Cerebellar cortex (tissue), 1 donor: ENCODE data around the gene FAM170B.

Experiments
- DNase-seq: peaks from one replicate; pipeline ENCODE4 v3.0.0-alpha.2; 2015; ENCODE audit warnings: low spot score

The FAM170B gene

GRCh38 chr10:49168831-49169500 lies 35.1 kb upstream of the FAM170B start:
- no peak for DNase-seq

- no peak for DNase-seq
Observed at GRCh38 chr10:49168171-49168540, 34.3 kb upstream of the FAM170B start.

DNA sequence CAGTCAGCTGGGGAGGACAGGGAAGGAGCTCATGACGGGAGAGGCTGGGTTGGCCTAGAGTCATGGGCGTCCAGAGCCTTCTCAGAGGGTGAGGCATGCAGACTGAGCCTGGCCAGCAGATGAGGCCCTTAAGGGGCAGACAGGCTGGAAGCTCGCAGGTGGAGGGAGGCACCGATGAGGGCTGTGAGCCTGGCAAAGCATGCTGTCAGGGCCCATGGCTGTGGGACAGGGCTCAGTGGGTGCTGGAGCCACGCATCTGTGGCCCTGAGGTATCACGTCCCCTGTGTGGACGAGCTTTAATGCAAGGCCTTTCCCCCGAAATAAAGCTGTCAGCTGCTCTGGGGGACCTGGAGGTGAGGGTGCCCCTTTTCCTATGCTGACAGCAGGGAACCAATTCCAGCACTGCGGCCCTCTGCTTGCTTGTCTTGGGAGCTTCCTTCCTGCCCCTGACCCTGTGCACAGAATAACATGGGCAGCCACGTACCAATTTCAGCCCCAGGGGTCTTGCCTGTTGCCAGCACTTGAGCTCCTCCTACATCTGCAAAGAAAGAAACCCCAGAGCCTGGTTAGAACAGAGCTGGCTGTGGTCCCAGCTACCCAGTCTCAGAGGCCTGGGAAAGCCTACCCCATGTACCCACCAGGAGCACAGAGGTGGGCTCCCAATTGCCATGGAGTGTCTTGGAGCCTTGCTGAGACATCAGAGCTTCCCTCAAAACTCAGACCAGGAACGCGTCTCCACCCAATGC lies 33.8 kb upstream of the FAM170B start:
- no peak for DNase-seq

GRCh38 chr10:49166484-49167400 lies 32.9 kb upstream of the FAM170B start:
- no peak for DNase-seq

GRCh38 chr10:49165821-49166483 lies 32.1 kb upstream of the FAM170B start:
- no peak for DNase-seq

- DNase-seq: no peak
Observed at GRCh38 chr10:49165259-49165658, 31.4 kb upstream of the FAM170B start.

DNA sequence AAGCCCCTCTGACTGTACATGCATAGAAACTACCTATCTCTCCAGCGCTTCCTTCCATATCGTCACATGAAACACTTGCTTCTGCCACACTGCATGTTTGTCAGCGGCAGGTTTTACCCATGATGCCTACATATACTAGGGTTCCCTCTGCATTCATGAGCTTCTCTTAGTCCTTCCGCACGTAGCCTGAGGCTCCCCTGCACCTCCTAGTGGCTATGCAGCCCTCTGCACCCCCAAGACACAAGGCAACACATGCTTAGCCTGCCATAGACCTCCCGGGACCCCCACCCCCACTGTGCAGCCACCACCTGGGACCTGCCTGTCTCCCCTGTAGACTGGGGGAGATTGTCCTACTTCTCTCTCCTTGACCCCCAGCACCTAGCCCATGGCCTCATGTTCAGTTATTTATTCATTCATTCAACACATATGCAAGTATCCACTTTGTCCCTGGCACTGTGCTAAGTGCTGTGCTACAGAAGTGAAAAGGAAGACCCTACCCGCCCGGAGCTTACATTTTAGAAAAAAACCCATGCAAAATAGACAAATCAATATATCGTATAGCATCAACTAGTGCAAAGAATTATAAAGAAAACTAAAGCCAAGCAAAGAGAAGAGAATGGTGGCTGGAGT lies 30.9 kb upstream of the FAM170B start:
- peak; percentile 34 for DNase-seq

- no peak for DNase-seq
Observed at GRCh38 chr10:49163741-49164140, 29.9 kb upstream of the FAM170B start.

DNA sequence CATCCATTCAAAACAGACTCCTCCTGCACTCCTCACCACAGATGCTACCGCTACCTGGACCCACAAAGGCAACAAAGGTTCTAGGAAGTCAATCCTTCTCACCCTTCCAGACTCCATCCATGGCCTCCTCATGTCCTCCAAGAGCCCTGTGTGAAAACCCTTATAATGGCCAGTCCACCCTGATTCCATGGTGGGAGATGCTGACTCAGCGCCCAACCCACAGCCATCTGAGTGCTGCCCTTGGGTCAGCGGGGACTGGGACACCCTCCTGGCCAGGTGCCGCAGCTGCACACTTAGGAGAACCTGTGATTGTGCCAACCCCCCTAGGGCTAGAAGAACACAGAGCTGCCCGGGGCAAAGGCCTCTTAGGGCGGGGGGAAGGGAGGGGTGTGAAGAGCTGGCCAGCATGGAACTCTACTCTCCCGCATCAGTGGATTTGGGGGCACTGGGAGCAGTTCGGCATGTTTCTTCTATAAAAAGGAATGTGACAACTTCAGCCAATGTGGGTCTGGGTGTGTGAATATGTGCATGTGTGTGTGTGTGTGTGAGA lies 29.0 kb upstream of the FAM170B start:
- no peak for DNase-seq

GRCh38 chr10:49162063-49162462 lies 28.2 kb upstream of the FAM170B start:
- no peak for DNase-seq

DNA sequence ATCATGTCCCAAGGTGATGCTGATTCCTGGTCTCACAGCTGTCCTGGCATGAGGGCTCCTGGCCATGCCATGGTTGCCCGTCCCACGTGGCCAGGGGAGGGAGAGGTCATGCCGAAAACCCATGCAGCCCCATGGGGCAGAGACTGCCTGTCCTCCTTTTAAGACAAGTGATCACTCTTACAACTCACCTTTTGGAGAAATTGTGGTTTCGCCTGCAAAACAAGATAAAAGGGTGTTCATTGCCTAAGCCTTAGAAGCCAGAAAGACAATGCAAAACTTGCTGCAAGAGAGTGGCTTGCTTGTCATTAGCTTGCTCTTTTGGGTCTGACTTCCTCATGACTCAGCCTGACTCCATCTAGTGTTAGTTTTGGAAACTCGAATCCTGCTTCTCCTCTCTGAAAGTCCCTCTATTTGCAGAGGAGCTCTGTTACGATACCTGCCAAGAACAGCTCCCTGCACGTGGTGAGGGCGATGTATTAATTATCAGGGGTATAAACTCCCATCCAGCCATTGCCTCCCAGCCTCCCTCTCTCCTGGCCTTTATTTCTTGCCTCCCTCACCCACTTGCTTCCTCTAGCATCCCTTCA lies 27.7 kb upstream of the FAM170B start:
- peak; percentile 46 for DNase-seq

DNA sequence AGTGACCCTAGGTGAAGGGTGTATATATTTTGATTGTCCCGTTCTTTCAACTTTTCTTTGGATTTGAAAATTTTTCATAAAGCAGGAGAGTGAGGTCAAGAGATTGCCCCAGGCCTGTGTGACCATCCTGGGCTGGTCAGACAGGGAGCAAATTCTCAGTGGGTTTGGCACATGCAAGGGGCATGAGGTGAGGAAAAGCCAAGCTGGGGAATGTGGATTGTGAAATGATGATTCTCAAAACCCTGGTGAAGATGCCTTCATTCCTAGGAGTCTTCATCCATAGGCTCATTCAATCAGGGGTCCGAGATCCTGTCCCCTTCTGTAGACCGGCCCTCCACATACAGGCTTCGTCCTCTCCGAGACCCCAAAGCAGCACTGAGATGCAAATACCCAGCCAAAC lies 27.0 kb upstream of the FAM170B start:
- no peak for DNase-seq

DNA sequence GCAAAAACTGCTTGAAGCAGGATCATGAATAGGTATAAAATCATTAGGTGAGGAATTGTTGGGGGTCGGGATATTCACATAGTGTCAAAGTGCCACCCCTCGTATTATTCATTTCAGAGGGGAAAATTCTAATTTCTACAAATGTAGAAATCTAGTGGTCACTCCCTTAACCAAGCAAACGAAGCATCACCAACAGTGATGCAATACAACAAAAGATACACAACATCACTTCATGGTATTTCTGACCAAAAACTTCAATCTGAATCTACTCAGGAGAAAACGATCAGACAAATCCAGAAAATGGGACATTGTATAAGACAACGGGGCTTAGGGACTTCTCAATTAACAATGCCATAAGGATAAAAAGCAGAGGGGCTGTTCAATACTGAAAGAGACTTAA lies 26.3 kb upstream of the FAM170B start:
- no peak for DNase-seq

GRCh38 chr10:49158915-49159314 lies 25.1 kb upstream of the FAM170B start:
- DNase-seq: no peak

DNA sequence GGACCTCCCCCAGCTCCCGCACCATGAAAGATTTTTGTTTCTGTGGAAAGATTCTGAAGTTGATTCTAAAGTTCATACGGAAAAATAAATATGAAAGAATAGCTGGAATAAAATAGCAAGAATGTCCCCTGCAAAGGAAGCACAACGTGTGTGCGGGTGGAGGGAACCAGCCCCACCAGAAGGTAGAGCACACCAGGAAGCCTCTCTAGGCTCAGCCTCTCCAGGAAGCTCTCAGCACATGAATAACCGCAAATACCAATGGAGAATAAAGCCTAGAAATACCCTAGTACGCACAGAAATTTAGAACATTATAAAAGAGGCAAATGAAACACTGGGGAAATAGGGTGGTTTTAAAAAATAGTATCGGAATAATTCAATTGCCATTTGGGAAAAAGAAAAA lies 24.6 kb upstream of the FAM170B start:
- DNase-seq: no peak

- no peak for DNase-seq
Observed at GRCh38 chr10:49157229-49157628, 23.4 kb upstream of the FAM170B start.

DNA sequence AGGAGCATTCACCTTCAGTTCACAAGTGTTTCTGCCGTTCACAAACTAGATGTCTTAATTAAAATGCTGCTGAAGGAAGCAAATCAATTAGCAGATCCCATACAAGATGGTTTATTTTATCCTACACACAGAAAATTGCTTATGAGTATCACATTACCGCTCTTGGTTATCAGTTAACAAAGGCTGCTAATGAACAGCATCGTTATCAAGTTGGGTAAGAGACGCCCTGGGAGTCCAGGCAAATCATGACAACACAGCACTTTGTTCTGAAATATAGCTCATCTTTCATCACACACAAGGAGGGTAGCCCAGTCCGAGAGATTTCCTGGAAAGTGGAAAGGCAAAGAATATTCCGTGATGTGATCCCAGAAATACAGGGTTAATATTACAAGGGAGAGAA lies 20.8 kb upstream of the FAM170B start:
- no peak for DNase-seq

- DNase-seq: no peak
Observed at GRCh38 chr10:49153971-49154370, 20.1 kb upstream of the FAM170B start.

GRCh38 chr10:49153115-49153514 lies 19.3 kb upstream of the FAM170B start:
- DNase-seq: no peak

DNA sequence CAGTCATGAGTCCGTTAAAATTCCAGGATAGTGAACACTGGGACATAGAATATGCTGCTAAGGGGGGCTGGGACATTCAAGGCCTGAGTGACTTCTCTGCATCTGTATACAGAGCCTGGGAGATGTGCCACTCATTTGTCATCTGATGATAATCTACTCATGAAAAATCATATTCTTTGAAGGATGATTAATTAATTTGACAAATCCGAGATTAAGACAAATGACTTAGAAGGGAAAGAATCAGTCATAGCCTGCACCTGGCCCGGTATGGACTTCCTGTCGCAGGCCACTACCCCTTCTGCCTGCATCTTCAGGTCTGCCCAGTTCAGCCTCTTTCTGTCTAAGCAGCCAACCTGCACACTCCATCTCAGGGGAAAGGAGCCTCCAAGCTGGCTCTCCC lies 18.8 kb upstream of the FAM170B start:
- DNase-seq: no peak

- no peak for DNase-seq
Observed at GRCh38 chr10:49152037-49152436, 18.2 kb upstream of the FAM170B start.
